GM19372 (cell line): ENCODE results near the gene GSTT4.
"Not testable (repeated sequence)": the region's sequence is repeated elsewhere in the genome, so short reads cannot be mapped to it uniquely, and the experiment has no call there.

Experiments
- ATAC-seq: cut with Tn5 transposase; IDR thresholded peaks from one replicate; pipeline ENCODE4 v1.9.1; 2021; ENCODE audit warnings: mild to moderate bottlenecking, low read depth, moderate library complexity; ENCODE audit not compliant: unreplicated experiment

Gene GSTT4

DNA sequence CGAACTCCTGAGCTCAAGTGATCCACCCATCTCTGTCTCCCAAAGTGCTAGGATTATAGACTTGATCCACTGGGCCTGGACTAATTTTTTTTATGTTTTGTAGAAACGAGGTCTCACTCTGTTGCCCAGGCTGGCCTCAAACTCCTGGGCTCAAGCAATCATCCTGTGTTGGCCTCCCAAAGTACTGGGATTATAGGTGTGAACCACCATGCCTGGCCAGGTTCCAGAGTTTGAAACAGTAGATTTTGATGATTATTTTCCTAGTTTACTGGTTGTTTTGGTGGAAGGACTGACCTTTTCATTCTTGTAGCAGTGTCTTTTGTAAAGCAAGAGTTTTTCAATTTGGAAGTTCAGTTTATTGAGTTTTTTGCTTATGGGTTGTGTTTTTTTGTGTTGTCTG is 20.8 kb upstream of the GSTT4 start:
- no peak for ATAC-seq

DNA sequence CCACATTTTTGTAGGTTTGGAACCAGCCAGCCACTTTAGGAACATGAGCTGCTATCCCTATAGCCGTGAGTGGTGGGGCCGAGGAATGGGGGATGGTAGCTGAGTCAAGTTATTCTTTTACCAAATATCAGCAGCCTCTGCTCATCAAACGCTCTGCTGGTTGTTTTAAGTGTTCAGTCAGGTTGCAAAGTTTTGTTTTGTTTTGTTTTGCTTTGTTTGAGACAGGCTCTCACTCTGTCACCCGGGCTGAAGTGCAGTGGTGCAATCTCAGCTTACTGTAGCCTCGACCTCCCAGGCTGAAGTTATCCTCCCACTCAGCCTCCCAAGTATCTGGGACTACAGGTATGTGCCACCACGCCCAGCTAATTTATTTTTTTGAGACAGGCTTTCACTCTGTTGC is 20.2 kb upstream of the GSTT4 start:
- no peak for ATAC-seq

DNA sequence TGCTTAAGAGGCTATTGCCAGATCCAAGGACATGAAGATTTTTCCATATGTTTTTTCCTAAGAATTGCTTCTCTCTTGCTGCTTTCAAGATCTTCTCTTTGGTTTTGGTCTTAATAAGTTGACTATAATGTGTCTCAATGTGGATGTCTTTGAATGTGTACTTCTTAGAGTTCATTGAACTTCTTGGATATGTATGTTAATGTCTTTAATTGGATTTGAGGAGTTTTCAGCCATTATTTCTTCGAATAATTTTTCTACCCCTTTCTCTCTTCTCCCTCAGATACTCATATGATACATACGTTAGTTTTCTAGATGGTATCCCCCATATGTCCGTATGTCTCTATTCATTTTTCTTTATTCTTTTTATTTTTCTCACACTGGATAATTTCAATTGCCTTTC is 19.1 kb upstream of the GSTT4 start:
- ATAC-seq: no peak

- ATAC-seq: no peak
Observed at GRCh38 chr22:24023204-24023789, 18.0 kb upstream of the GSTT4 start.

- no peak for ATAC-seq
Observed at GRCh38 chr22:24021304-24021703, 16.1 kb upstream of the GSTT4 start.

DNA sequence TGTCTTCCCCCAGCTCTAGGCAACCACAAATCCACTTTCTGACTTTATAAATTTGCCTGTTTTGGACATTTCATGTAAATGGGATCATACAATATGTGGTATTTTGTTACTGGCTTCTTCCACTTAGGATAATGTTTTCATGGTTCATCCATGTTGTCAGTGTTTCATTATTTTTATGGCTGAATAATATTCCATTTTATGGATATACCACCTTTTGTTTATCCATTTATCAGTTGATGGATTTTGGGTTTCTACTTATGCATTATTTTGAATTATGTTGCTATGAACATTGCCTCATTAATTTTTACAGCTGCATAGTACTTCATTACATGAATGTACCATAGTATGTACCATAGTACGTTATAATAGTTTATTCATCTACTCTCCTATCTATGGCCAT is 10.9 kb upstream of the GSTT4 start:
- ATAC-seq: no peak

- ATAC-seq: no peak
Observed at GRCh38 chr22:24011735-24012068, 6.4 kb upstream of the GSTT4 start.

- no peak for ATAC-seq
Observed at GRCh38 chr22:24010018-24010391, 4.8 kb upstream of the GSTT4 start.

GRCh38 chr22:24009227-24010017 is 4.2 kb upstream of the GSTT4 start:
- ATAC-seq: no peak

- no peak for ATAC-seq
Observed at GRCh38 chr22:24008381-24009226, 3.4 kb upstream of the GSTT4 start.

DNA sequence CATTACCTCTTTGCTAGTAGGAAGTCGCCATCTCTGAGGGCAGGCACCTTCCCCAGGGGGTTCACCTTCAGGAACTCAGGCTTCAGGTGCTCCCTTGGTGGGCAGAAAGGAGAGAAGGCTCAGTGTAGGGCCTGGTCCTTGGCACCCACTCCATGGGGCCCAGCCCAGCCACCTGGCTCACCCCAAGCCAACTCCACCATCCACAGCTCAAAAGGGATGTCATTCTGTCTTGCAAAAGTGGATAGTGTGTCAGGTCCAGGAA is 2.7 kb upstream of the GSTT4 start:
- no peak for ATAC-seq

- ATAC-seq: no peak
Observed at GRCh38 chr22:24007253-24008021, 2.2 kb upstream of the GSTT4 start.

DNA sequence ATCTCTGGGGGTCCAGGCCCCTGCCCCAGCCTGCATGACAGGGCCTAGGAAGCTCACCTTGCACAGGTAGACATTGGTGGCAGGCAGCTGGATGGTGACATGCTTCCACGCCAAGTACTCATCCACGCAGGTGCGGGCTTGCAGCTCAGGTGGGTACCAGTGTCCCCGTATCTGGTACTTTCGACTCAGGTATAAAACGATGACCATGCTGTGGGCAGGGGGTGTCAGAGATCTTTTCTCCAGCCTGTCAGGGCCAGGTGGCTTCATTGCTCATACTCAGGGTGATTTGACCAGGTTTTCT is 1.6 kb upstream of the GSTT4 start:
- ATAC-seq: no peak

DNA sequence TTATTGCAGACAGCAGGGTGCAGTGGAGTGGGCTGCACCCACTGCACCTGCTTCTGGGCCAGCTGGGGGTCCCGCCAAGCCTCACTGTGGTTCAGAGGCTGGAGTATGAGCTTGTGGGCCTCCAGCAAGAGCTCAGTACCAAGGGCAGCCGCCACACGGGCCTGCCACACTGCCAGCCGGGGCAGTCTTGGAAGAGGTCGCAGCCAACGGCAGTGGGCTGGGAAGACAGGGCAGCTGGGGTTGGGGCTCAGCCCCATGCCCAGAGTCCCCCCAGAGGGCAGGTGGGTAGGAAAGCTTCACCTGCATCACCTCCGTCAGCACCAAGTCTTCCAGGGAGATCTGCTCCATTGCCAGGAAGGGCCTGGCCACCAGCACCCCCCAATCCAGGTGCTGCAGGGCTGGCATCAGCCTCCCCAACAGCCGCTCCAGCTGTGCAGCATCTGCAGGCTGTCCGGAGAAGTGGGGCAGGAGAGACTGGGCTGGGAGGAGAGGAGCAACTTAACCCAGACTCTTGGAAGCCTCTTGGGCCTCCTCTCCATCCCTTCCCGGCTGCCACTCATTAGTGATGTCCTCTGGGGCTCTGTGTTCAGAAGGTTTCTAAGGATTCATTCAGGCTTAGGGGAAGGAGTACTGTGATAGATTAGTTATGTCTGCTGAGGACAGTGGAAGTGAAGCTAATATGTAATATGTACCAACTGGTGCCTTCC is 1.1 kb upstream of the GSTT4 start:
- ATAC-seq: no peak

DNA sequence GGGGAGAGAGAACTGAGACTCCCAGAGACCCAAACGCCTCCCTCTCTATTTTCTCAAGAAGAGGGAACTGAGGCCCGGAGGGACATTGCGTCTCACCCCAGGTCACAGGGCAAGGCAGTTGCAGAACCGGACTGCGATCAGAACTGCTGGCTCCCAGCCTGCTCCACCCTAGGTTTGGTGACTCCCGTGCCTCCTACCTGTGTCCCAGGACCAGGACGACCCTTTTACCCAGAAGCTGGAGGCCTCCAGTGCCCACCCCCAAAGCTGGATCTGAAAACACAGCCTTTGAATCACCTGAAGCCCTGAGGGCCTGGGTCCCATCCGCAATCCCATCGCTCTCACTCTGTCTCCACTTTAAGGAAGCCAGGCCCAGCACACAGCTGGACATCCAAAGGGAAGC is 1.4 kb downstream of the GSTT4 start:
- no peak for ATAC-seq

GRCh38 chr22:24002851-24003250 is 2.4 kb downstream of the GSTT4 start:
- no peak for ATAC-seq

GRCh38 chr22:24002272-24002671 is 3.0 kb downstream of the GSTT4 start:
- no peak for ATAC-seq

DNA sequence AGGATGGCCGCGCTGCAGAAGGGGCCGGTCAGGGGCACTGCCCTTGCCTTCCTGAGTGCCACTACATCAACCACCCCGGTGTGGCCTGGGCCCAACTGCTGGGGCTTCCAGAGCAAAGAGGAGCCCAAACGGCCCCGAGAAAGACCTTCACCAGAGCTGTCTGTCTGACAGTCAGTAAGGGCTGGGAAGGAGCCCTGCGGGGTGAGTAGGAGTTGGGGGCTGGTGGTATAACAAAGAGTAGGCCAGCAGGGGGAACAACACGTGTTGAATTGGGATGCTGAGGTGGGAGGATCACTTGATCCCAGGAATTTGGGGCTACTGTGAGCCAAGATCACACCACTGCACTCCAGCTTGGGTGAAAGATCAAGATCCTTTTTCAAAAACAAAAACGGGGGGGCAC is 3.9 kb downstream of the GSTT4 start:
- ATAC-seq: no peak

- not testable (repeated sequence) for ATAC-seq
Observed at GRCh38 chr22:23999779-24000178, 5.5 kb downstream of the GSTT4 start.

DNA sequence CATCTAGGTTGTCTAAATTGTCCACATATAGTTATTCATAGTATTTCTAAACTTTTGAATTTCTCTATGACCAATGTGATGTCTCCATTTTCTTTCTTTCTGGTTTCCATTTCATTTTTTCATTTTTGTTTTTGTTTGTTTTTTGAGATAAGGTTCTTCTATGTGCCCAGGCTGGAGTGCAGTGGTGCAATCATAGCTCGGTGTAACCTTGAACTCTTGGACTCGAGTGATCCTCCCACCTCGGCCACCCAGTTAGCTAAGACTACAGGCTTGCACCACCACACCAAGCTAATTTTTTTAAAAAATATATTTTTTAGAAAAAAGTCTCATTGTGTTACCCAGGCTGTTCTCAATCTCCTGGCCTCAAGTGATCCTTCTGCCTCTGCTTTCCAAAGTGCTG is 8.2 kb downstream of the GSTT4 start:
- ATAC-seq: no peak
